ENCODE data around the gene RNASEH2A. TPM values are rescaled to one million over a fixed set of nuclear protein-coding genes. Genes with fewer than 3 reads are reported as not detected.
"Not testable (repeated sequence)": the region's sequence is repeated elsewhere in the genome, so short reads cannot be mapped to it uniquely, and the experiment has no call there.

RNASEH2A gene
- polyA plus RNA-seq, 4 donors, result 29.2 to 42.0 (median 31.2) TPM

DNA sequence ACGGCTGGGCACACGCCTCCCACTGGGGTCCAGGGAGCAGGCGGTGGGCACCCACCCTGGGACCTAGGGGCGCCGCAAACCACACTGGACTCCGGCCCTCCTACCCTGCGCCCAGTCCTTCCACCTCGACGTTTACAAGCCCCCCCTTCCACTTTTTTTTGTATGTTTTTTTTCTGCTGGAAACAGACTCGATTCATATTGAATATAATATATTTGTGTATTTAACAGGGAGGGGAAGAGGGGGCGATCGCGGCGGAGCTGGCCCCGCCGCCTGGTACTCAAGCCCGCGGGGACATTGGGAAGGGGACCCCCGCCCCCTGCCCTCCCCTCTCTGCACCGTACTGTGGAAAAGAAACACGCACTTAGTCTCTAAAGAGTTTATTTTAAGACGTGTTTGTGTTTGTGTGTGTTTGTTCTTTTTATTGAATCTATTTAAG lies 13.5 kb upstream of the RNASEH2A start:
- DNase-seq (ENCODE audit: low read depth in 4 of 4, low spot score in 3 of 4), result no peak

GRCh38 chr19:12793290-12794195 lies 12.8 kb upstream of the RNASEH2A start:
- DNase-seq (ENCODE audit: low read depth in 4 of 4, low spot score in 3 of 4), result peak in 2 of 4 donors; percentile 87 to 94

- no peak for DNase-seq (ENCODE audit: low read depth in 4 of 4, low spot score in 3 of 4)
These were observed 12.0 kb upstream of the RNASEH2A start for GRCh38 chr19:12794196-12794941.

GRCh38 chr19:12794971-12795381 lies 11.4 kb upstream of the RNASEH2A start:
- DNase-seq (ENCODE audit: low read depth in 4 of 4, low spot score in 3 of 4), result no peak

- no peak for DNase-seq (ENCODE audit: low read depth in 4 of 4, low spot score in 3 of 4)
These were observed 10.0 kb upstream of the RNASEH2A start for GRCh38 chr19:12796146-12797071.

- no peak for DNase-seq (ENCODE audit: low read depth in 4 of 4, low spot score in 3 of 4)
These were observed 9.2 kb upstream of the RNASEH2A start for GRCh38 chr19:12797141-12797587.

DNA sequence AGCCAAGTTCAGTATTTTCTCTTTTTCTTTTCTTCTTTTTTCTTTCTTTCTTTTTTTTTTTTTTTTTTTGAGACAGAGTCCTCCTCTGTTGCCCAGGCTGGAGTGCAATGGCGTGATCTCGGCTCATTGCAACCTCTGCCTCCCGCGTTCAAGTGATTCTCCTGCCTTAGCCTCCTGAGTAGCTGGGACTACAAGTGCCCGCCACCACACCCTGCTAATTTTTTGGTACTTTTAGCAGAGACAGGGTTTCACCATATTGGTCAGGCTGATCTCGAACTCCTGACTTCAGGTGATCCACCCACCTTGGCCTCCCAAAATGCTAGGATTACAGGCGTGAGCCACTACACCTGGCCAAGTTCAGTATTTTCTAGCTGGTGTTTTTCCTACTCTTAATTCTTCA lies 8.8 kb upstream of the RNASEH2A start:
- not testable (repeated sequence) for DNase-seq (ENCODE audit: low read depth in 4 of 4, low spot score in 3 of 4)

GRCh38 chr19:12799742-12800465 lies 6.5 kb upstream of the RNASEH2A start:
- DNase-seq (ENCODE audit: low read depth in 4 of 4, low spot score in 3 of 4), result no peak

GRCh38 chr19:12800466-12800770 lies 6.0 kb upstream of the RNASEH2A start:
- no peak for DNase-seq (ENCODE audit: low read depth in 4 of 4, low spot score in 3 of 4)

DNA sequence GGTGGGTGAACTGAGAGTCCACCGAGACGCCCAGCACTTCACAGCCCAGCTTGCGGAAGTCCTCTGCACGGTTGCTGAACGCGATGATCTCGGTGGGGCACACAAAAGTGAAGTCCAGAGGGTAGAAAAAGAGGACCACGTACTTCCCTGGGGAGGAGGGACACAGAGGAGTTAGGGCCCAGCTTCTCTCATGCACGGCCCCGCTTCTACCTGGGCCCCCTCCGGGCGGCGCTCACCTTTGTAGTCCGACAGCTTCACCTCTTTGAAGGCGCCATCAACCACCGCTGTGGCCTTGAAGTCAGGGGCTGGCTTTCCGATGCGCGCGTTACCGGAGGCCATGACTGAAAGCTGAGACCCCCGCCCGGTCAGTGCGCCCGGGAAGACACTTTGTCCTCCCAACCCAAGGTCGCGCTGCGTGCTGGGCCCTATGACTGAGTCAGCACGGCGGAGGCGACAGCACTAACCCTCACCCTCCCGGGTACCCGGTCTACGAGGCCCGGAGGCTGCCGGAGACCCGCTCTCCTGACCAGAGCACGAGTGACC lies 5.4 kb upstream of the RNASEH2A start:
- no peak for DNase-seq (ENCODE audit: low read depth in 4 of 4, low spot score in 3 of 4)

GRCh38 chr19:12801466-12802266 lies 4.7 kb upstream of the RNASEH2A start, which contains the start of the genes PRDX2 and THSD8:
TSS of gene PRDX2 (minus strand) at chr19:12801800. CDS start at chr19:12801261, 539 bp downstream.
TSS of gene THSD8 (plus strand) at chr19:12802069. CDS start at chr19:12802072, 3 bp downstream.
- DNase-seq (ENCODE audit: low read depth in 4 of 4, low spot score in 3 of 4), result no peak

GRCh38 chr19:12802267-12803106 lies 3.9 kb upstream of the RNASEH2A start:
- DNase-seq (ENCODE audit: low read depth in 4 of 4, low spot score in 3 of 4), result no peak

DNA sequence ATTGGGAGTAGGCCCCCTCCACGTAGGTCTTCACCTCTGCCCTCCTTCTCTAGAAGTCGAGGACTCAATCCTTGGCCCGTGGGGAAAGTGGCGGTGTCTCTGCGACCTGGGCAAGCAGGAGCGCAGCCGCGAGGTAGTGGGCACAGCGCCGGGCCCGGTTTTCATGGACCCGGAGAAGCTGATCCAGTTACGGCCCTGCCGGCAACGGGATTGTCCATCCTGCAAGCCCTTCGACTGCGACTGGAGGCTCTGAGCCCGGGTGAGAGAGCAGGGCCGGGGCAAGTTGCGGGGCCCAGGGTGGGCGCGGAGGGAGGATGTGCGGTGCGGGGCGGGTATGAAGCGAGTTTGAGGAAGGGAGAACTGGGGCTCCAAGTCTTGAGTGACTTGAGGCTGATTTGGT lies 2.3 kb upstream of the RNASEH2A start:
- no peak for DNase-seq (ENCODE audit: low read depth in 4 of 4, low spot score in 3 of 4)

DNA sequence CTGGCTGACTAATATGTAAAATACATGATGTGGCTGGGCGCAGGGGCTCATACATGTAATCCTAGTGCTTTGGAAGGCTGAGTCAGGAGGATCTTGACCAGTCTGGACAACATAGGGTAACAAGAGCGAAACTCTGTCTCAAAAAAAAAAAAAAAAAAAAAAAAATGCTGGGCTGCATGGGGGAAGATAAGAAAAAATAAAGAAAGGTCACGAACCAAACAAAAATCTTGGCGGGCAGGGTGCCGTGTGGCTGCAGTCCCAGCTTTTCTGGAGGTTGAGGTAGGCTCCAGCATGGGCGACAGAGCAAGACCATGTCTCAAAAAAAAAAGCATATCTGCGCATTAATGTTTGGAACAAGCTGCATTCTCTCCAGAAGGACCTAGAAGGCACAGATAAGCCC lies 8.7 kb downstream of the RNASEH2A start:
- no peak for DNase-seq (ENCODE audit: low read depth in 4 of 4, low spot score in 3 of 4)

- DNase-seq (ENCODE audit: low read depth in 4 of 4, low spot score in 3 of 4), result not testable (repeated sequence)
These were observed 10.8 kb downstream of the RNASEH2A start for GRCh38 chr19:12817188-12817587.

DNA sequence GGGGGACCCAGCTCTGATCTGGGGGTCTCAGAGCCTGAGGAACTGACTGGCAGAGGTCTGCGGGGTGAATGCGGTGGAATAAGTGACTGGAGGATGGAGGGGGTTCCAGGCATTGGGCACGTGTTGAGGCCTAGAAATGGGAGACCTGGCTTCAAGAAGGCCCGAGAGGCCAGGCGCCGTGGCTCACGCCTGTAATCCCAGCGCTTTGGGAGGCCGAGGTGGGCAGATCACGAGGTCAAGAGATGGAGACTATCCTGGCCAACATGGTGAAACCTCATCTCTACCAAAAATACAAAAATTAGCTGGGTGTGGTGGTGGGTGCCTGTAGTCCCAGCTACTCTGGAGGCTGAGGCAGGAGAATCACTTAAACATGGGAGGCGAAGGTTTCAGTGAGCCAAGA lies 11.4 kb downstream of the RNASEH2A start:
- not testable (repeated sequence) for DNase-seq (ENCODE audit: low read depth in 4 of 4, low spot score in 3 of 4)

DNA sequence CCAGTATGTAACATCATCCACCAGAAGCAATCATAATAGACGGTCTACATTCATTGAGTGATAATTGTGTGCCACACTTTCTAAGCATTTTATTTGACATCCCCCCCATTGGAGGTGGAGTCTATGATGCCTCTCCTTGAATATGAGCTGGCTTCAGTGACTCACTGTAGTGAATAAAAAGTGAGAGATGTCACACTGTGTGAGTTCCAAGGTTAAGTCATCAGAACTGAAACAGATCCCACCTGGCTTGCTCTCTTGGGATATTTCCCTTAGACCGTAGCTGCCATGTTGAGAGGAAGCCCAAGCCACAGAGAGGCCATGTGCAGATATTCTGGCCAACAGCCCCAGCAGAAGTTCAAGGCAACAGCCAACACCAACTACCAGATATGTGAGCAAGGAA lies 15.4 kb downstream of the RNASEH2A start:
- no peak for DNase-seq (ENCODE audit: low read depth in 4 of 4, low spot score in 3 of 4)

Data from right renal pelvis (tissue), 4 donors.